HuH-7 (cell line): ENCODE results near the gene KSR2.

Source experiments
- DNase-seq: peaks from one replicate; pipeline ENCODE4 v3.0.0; 2011; ENCODE audit warnings: low spot score

KSR2 gene

GRCh38 chr12:117580718-117581062, 388.1 kb downstream of the KSR2 start:
- DNase-seq, result no peak

GRCh38 chr12:117580015-117580717, 388.6 kb downstream of the KSR2 start:
- DNase-seq, result no peak

- no peak for DNase-seq
Measured at GRCh38 chr12:117577122-117577657, 391.6 kb downstream of the KSR2 start.

DNA sequence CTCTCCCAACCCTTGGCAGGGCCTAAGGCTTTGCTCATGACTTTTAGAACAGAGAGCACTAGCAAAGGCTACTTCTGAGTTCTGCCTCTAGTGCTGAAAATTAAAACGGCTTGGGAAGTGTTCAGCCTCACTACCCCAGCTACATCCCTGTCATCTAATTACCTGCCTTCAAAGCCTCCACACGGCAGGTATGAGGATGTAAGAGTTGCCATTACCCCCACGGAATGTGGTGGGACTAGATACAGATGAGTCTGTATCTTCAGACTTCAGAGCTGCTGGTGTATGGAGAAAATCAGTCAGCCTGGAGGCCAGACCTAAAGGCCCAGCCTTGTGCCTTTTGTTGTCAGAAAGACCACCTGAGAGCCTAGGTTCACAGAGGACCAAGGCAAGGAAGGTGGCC, 392.7 kb downstream of the KSR2 start:
- no peak for DNase-seq

DNA sequence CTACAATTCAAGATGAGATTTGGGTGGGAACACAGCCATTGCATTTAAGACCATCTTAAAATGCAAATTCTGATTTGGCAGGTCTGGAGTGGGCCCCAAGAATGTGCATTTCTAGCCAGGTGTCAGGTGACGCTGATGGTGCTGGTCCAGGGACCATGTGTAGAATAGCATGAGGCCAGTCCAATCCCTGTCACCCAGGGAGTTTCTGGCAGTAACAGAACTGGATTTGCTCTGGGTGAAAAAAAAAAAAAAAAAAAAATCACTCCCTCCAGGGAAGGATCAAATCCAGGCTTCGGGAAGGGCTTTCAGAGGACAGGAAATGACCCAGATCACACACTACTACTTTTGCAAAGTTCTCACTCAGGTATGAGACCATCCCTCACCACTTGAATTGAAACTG, 394.1 kb downstream of the KSR2 start:
- DNase-seq, result no peak

- no peak for DNase-seq
Measured at GRCh38 chr12:117572755-117573154, 396.0 kb downstream of the KSR2 start.

- no peak for DNase-seq
Measured at GRCh38 chr12:117571321-117571720, 397.5 kb downstream of the KSR2 start.

- no peak for DNase-seq
Measured at GRCh38 chr12:117570608-117571007, 398.2 kb downstream of the KSR2 start.

- DNase-seq, result no peak
Measured at GRCh38 chr12:117567644-117568216, 401.1 kb downstream of the KSR2 start.

GRCh38 chr12:117564881-117565280, 403.9 kb downstream of the KSR2 start:
- no peak for DNase-seq

GRCh38 chr12:117563706-117564105, 405.1 kb downstream of the KSR2 start:
- no peak for DNase-seq

- no peak for DNase-seq
Measured at GRCh38 chr12:117563007-117563406, 405.8 kb downstream of the KSR2 start.

DNA sequence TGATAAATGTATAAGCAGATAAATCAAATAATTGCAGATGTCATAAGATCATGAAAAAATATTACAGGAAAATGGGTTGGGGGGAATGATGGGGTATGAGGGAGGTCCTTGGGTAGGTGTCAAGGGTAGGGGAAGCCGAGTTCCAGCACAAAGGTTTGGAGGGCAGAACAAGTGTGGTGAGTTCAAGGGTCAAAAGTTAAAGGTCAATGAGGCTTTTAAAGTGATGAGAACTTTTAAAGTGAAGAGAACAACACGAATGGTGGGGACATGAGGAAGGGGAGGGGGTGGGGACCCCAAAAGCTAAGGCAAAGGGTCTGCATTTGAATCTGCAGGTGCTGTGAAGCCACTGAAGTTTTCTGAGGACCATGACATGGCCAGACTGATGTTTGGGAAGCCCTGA, 406.8 kb downstream of the KSR2 start:
- no peak for DNase-seq

GRCh38 chr12:117559978-117560377, 408.8 kb downstream of the KSR2 start:
- no peak for DNase-seq

DNA sequence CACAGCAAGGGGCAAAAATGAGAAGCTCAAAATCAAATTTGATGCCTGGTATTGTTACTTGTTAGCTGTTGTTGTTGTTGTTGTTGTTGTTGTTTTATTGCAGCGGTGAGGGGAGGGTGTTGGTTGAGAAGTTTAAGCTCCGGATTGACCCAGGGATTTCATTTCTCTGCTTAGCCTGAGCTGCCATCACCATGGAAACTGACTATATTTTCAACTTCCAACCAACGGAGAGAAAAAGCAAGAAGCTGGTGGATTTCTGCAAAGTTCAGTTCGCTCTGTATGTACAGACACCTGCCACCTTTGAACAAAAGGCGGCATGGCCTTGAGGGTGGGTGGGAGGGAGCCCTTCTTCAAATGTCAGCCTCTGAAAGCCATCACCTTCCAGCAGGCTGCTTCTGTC, 412.9 kb downstream of the KSR2 start:
- DNase-seq, result no peak

DNA sequence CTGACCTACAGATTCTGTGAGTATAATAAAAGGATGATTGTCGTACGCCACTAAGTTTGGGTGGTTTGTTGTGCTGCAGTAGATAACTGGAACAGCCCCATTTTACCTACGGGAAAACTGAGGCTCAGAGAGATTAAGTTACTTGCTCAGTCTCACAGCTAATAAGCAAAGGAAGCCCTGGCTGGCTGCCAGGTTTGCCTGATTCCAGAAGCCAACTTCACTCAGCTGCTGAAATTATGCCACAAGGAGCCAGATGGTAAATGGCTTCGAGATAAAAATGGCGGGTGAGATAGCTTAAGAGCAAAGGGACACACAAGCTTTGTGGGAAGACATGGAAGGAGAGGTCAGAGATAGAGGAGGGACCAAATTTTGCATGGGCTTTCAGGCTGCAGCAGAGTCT, 415.8 kb downstream of the KSR2 start:
- DNase-seq, result no peak

GRCh38 chr12:117551665-117552064, 417.1 kb downstream of the KSR2 start:
- no peak for DNase-seq

DNA sequence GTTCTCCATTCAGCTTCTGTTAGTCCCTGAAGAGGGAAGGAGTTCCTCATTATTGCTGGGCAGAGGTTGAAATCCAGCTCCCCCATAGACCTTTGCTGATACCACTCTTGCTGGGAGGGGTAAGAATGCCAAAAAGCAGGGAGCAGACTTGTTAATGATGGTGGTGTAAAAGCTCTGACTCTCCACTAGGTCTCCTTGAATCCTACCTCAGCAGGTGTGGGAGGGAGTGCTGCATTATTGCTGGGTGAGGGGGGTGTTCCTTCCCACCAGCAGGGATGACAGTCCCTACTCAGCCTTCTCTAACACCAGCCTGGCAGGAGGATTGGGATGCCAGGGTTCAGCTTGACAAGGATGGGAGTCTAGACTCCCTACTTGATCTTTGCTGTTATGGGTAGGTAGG, 421.6 kb downstream of the KSR2 start:
- no peak for DNase-seq

DNA sequence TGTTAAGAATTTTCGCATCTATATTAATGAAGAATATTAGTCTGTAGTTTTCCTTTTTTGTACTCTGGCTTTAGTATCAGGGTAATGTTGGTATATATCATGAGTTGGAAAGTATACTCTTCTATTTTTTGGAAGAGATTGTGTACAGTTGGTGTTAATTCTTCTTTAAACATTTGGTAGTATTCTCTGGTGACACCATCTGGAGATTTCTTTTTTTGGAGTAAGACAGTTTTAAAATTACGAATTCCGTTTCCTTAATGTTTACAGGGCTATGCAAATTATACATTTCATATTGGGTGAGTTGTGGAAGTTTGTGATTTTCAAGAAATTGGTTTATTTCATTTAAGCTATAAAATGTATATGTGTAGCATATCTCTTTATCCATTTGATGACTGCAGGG, 423.6 kb downstream of the KSR2 start:
- no peak for DNase-seq

DNA sequence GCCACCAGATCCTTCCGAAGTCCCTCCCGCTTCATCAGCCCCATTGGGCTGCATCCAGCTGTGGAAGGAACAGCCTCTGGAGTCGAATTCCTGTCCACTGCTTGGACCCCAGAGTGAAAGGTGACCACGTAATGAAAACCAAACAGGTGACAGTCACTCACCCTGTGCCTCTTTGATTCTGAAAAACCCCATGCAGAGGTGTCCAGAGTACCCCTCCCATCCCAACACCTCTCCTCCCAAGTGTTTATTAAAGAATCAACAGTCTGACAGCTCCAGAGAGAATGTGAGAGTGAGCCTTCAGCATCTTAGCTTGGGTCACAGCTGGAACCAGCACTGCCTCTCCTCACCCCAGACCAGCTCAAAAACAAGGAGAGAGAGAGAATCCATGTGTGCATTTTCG, 428.8 kb downstream of the KSR2 start:
- DNase-seq, result no peak

DNA sequence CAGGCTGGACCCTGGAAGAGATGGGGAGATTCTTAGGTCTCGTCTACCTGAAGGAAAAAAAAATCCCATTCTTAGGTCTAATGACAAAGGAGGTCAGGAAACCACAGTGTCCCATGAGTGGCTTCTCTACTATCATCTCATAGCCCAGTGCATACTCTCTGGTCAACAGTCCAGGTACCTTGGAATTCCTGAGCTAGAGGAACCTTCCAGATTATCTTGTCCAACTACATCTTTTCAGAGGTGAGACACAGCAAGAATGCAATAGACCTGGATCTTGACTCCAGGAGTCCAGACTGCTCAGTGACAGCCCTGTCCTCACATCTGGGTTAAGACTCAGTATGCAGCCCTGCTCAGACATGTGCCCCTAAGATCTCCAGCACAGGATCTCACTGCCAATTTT, 429.9 kb downstream of the KSR2 start:
- DNase-seq, result no peak

DNA sequence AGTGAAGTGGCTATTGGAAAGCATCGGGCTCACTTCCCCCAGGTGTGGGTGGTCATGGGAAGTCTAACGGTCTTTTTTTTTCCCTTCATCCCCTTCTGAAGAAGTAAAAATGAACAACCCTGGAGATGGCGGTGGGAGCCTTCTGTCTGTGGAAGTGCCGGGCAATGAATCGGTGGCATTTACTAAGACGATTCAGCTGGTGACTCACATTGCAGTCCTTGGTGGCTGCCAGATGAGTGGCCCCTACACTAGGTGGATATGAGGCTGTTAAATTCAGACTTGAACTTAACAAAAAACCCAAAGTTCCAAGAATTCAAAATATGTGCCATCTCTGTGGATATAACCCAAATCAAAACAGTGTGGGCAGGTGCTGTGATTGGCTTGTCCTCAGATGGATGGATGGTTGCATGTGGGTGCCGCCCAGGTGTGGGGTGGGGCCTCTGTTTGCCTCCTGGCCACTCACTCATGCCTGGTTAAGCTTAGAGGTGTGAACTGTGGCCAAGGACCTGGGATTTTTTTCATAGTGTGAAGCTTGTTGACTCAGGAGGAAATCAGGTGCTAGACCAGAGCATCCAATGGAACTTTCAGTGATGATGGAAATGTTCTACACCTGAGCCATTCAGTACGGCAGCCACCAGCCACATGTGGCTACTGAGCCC, 430.6 kb downstream of the KSR2 start:
- DNase-seq, result no peak

GRCh38 chr12:117533687-117534086, 435.1 kb downstream of the KSR2 start:
- DNase-seq, result no peak

- DNase-seq, result no peak
Measured at GRCh38 chr12:117530796-117531195, 438.0 kb downstream of the KSR2 start.
